ENCODE measurements around the gene SMIM36.
"Not testable (repeated sequence)": the region's sequence is repeated elsewhere in the genome, so short reads cannot be mapped to it uniquely, and the experiment has no call there.

The SMIM36 gene

GRCh38 chr17:55405600-55405999 is 105.7 kb downstream of the SMIM36 start:
- TF ChIP-seq EZH2 (IDR thresholded peaks at IDR 0.05; ENCODE audit: borderline replicate concordance, low read length) = no peak
- TF ChIP-seq CTCF (IDR thresholded peaks at IDR 0.05; ENCODE audit: low read length) = no peak
- Histone ChIP-seq H3K4me3 (ENCODE audit: low read depth, low read length, poor library complexity, severe bottlenecking) (no peak overlapping the region), H3K79me2 (ENCODE audit: insufficient read depth, low read length) (no peaks in the 10 kb centered on the region), H3K4me2 (ENCODE audit: low read length) (no peak overlapping the region), H4K20me1 (ENCODE audit: insufficient read depth, low read length) (no peaks in the 10 kb centered on the region), H3K9ac (ENCODE audit: low read length) (no peak overlapping the region), H3F3A (ENCODE audit: insufficient read depth, low read length) (no peaks in the 10 kb centered on the region), H3K36me3 (ENCODE audit: insufficient read depth, low read length) (peaks cover 89% of the 10 kb centered on the region), H3K9me2 (ENCODE audit: low read depth, low read length) (no peaks in the 10 kb centered on the region), H3K4me1 (ENCODE audit: insufficient read depth, low read length, severe bottlenecking) (no peaks in the 10 kb centered on the region), H3K27ac (ENCODE audit: low read depth, low read length, poor library complexity, severe bottlenecking) (no peak overlapping the region), H3K9me3 (ENCODE audit: low read length) (no peaks in the 10 kb centered on the region), H2AFZ (ENCODE audit: low read length) (no peak overlapping the region), H3K27me3 (ENCODE audit: insufficient read depth, low read length) (no peaks in the 10 kb centered on the region)

GRCh38 chr17:55404197-55404596 is 107.1 kb downstream of the SMIM36 start:
- H3K4me2 ChIP-seq (ENCODE audit: low read length); H3F3A ChIP-seq (ENCODE audit: insufficient read depth, low read length); H3K9me2 ChIP-seq (ENCODE audit: low read depth, low read length); H4K20me1 ChIP-seq (ENCODE audit: insufficient read depth, low read length); H2AFZ ChIP-seq (ENCODE audit: low read length); H3K27ac ChIP-seq (ENCODE audit: low read depth, low read length, poor library complexity, severe bottlenecking); H3K4me3 ChIP-seq (ENCODE audit: low read depth, low read length, poor library complexity, severe bottlenecking); H3K4me1 ChIP-seq (ENCODE audit: insufficient read depth, low read length, severe bottlenecking); H3K9me3 ChIP-seq (ENCODE audit: low read length); H3K79me2 ChIP-seq (ENCODE audit: insufficient read depth, low read length); H3K27me3 ChIP-seq (ENCODE audit: insufficient read depth, low read length); H3K9ac ChIP-seq (ENCODE audit: low read length): not testable (repeated sequence)
- peaks cover 89% of the 10 kb centered on the region for H3K36me3 ChIP-seq (ENCODE audit: insufficient read depth, low read length)

GRCh38 chr17:55402374-55402773 is 108.9 kb downstream of the SMIM36 start:
- H3F3A ChIP-seq (ENCODE audit: insufficient read depth, low read length) = no peaks in the 10 kb centered on the region
- H3K4me1 ChIP-seq (ENCODE audit: insufficient read depth, low read length, severe bottlenecking) = no peaks in the 10 kb centered on the region
- no peak overlapping the region for H3K27ac ChIP-seq (ENCODE audit: low read depth, low read length, poor library complexity, severe bottlenecking)
- H3K9me3 ChIP-seq (ENCODE audit: low read length) = no peaks in the 10 kb centered on the region
- no peak overlapping the region for H3K9ac ChIP-seq (ENCODE audit: low read length)
- peaks cover 87% of the 10 kb centered on the region for H3K36me3 ChIP-seq (ENCODE audit: insufficient read depth, low read length)
- TF ChIP-seq CTCF (IDR thresholded peaks at IDR 0.05; ENCODE audit: low read length) (no peak), EZH2 (IDR thresholded peaks at IDR 0.05; ENCODE audit: borderline replicate concordance, low read length) (no peak)
- H4K20me1 ChIP-seq (ENCODE audit: insufficient read depth, low read length) = no peaks in the 10 kb centered on the region
- no peaks in the 10 kb centered on the region for H3K79me2 ChIP-seq (ENCODE audit: insufficient read depth, low read length)
- no peak overlapping the region for H3K4me2 ChIP-seq (ENCODE audit: low read length)
- H3K27me3 ChIP-seq (ENCODE audit: insufficient read depth, low read length) = no peaks in the 10 kb centered on the region
- H2AFZ ChIP-seq (ENCODE audit: low read length) = no peak overlapping the region
- H3K9me2 ChIP-seq (ENCODE audit: low read depth, low read length) = no peaks in the 10 kb centered on the region
- no peak overlapping the region for H3K4me3 ChIP-seq (ENCODE audit: low read depth, low read length, poor library complexity, severe bottlenecking)
